ENCODE measurements around the gene TCOF1.

Gene TCOF1

GRCh38 chr5:150349681-150350275 lies 7.7 kb upstream of the TCOF1 start:
- H3K9me3 ChIP-seq (ENCODE audit: control insufficient read depth, insufficient read depth, low read length), result no peaks in the 10 kb centered on the region
- no peaks in the 10 kb centered on the region for H3K27me3 ChIP-seq (ENCODE audit: control insufficient read depth, insufficient read depth, low read length)
- H3K4me3 ChIP-seq (ENCODE audit: low read length), result no peak overlapping the region
- peaks cover 1% of the 10 kb centered on the region; the same call in 1 of the 2 replicates for H3K4me1 ChIP-seq (ENCODE audit: control insufficient read depth, insufficient read depth, low read length)
- no CpG with 5 or more reads among the region's 6 CpGs for WGBS (ENCODE audit: insufficient coverage, insufficient read length)
- no peak overlapping the region for H3K27ac ChIP-seq (ENCODE audit: low read length)
- DNase-seq (ENCODE audit: low read depth, low spot score), result no peak
- H3K36me3 ChIP-seq (ENCODE audit: control insufficient read depth, insufficient read depth, low read length), result no peaks in the 10 kb centered on the region

GRCh38 chr5:150350524-150351344 lies 6.8 kb upstream of the TCOF1 start:
- WGBS (ENCODE audit: insufficient coverage, insufficient read length), result no CpG with 5 or more reads among the region's 7 CpGs
- H3K36me3 ChIP-seq (ENCODE audit: control insufficient read depth, insufficient read depth, low read length), result no peaks in the 10 kb centered on the region
- H3K9me3 ChIP-seq (ENCODE audit: control insufficient read depth, insufficient read depth, low read length), result no peaks in the 10 kb centered on the region
- peaks cover 1% of the 10 kb centered on the region; the same call in 1 of the 2 replicates for H3K4me1 ChIP-seq (ENCODE audit: control insufficient read depth, insufficient read depth, low read length)
- no peak overlapping the region for H3K4me3 ChIP-seq (ENCODE audit: low read length)
- peak; percentile 73 for DNase-seq (ENCODE audit: low read depth, low spot score)
- no peak overlapping the region for H3K27ac ChIP-seq (ENCODE audit: low read length)
- H3K27me3 ChIP-seq (ENCODE audit: control insufficient read depth, insufficient read depth, low read length), result no peaks in the 10 kb centered on the region

- Histone ChIP-seq H3K27me3 (ENCODE audit: control insufficient read depth, insufficient read depth, low read length) (no peaks in the 10 kb centered on the region), H3K36me3 (ENCODE audit: control insufficient read depth, insufficient read depth, low read length) (no peaks in the 10 kb centered on the region), H3K27ac (ENCODE audit: low read length) (no peak overlapping the region), H3K4me3 (ENCODE audit: low read length) (no peak overlapping the region), H3K4me1 (ENCODE audit: control insufficient read depth, insufficient read depth, low read length) (peaks cover 1% of the 10 kb centered on the region; the same call in 1 of the 2 replicates), H3K9me3 (ENCODE audit: control insufficient read depth, insufficient read depth, low read length) (no peaks in the 10 kb centered on the region)
- no peak for DNase-seq (ENCODE audit: low read depth, low spot score)
- WGBS (ENCODE audit: insufficient coverage, insufficient read length), result no CpG with 5 or more reads among the region's 6 CpGs
Measured at GRCh38 chr5:150352244-150353031, 5.1 kb upstream of the TCOF1 start.

- no peaks in the 10 kb centered on the region for H3K9me3 ChIP-seq (ENCODE audit: control insufficient read depth, insufficient read depth, low read length)
- DNase-seq (ENCODE audit: low read depth, low spot score), result no peak
- H3K27me3 ChIP-seq (ENCODE audit: control insufficient read depth, insufficient read depth, low read length), result no peaks in the 10 kb centered on the region
- H3K36me3 ChIP-seq (ENCODE audit: control insufficient read depth, insufficient read depth, low read length), result no peaks in the 10 kb centered on the region
- peaks cover 1% of the 10 kb centered on the region; the same call in 1 of the 2 replicates for H3K4me1 ChIP-seq (ENCODE audit: control insufficient read depth, insufficient read depth, low read length)
- no peak overlapping the region for H3K27ac ChIP-seq (ENCODE audit: low read length)
- no CpG with 5 or more reads among the region's 3 CpGs for WGBS (ENCODE audit: insufficient coverage, insufficient read length)
- H3K4me3 ChIP-seq (ENCODE audit: low read length), result no peak overlapping the region
Measured at GRCh38 chr5:150353032-150353675, 4.3 kb upstream of the TCOF1 start.

- Histone ChIP-seq H3K36me3 (ENCODE audit: control insufficient read depth, insufficient read depth, low read length) (peaks cover 10% of the 10 kb centered on the region; the same call in 1 of the 2 replicates), H3K4me3 (ENCODE audit: low read length) (no peak overlapping the region), H3K27me3 (ENCODE audit: control insufficient read depth, insufficient read depth, low read length) (no peaks in the 10 kb centered on the region), H3K9me3 (ENCODE audit: control insufficient read depth, insufficient read depth, low read length) (no peaks in the 10 kb centered on the region), H3K4me1 (ENCODE audit: control insufficient read depth, insufficient read depth, low read length) (no peaks in the 10 kb centered on the region), H3K27ac (ENCODE audit: low read length) (no peak overlapping the region)
- no peak for DNase-seq (ENCODE audit: low read depth, low spot score)
- WGBS (ENCODE audit: insufficient coverage, insufficient read length), result no CpG with 5 or more reads among the region's 2 CpGs
Measured at GRCh38 chr5:150355791-150356190, 1.7 kb upstream of the TCOF1 start.

- DNase-seq (ENCODE audit: low read depth, low spot score), result no peak
- H3K9me3 ChIP-seq (ENCODE audit: control insufficient read depth, insufficient read depth, low read length), result no peaks in the 10 kb centered on the region
- peaks cover 16% of the 10 kb centered on the region; the same call in 1 of the 2 replicates for H3K36me3 ChIP-seq (ENCODE audit: control insufficient read depth, insufficient read depth, low read length)
- no peaks in the 10 kb centered on the region for H3K4me1 ChIP-seq (ENCODE audit: control insufficient read depth, insufficient read depth, low read length)
- H3K27ac ChIP-seq (ENCODE audit: low read length), result no peak overlapping the region
- WGBS (ENCODE audit: insufficient coverage, insufficient read length), result no CpG with 5 or more reads among the region's 10 CpGs
- peak overlapping the region; percentile 2; the same call in 1 of the 2 replicates for H3K4me3 ChIP-seq (ENCODE audit: low read length)
- H3K27me3 ChIP-seq (ENCODE audit: control insufficient read depth, insufficient read depth, low read length), result no peaks in the 10 kb centered on the region
Measured at GRCh38 chr5:150356575-150357294, 762 bp upstream of the TCOF1 start.

GRCh38 chr5:150358261-150359095 lies 981 bp downstream of the TCOF1 start:
- H3K4me3 ChIP-seq (ENCODE audit: low read length), result peak overlapping the region; percentile 76
- no CpG with 5 or more reads among the region's 23 CpGs for WGBS (ENCODE audit: insufficient coverage, insufficient read length)
- H3K27me3 ChIP-seq (ENCODE audit: control insufficient read depth, insufficient read depth, low read length), result no peaks in the 10 kb centered on the region
- H3K36me3 ChIP-seq (ENCODE audit: control insufficient read depth, insufficient read depth, low read length), result peaks cover 29% of the 10 kb centered on the region; the same call in 1 of the 2 replicates
- no peaks in the 10 kb centered on the region for H3K9me3 ChIP-seq (ENCODE audit: control insufficient read depth, insufficient read depth, low read length)
- H3K27ac ChIP-seq (ENCODE audit: low read length), result no peak overlapping the region
- H3K4me1 ChIP-seq (ENCODE audit: control insufficient read depth, insufficient read depth, low read length), result no peaks in the 10 kb centered on the region
- no peak for DNase-seq (ENCODE audit: low read depth, low spot score)

GRCh38 chr5:150361301-150361700 lies 3.8 kb downstream of the TCOF1 start:
- no peak overlapping the region for H3K27ac ChIP-seq (ENCODE audit: low read length)
- H3K9me3 ChIP-seq (ENCODE audit: control insufficient read depth, insufficient read depth, low read length), result no peaks in the 10 kb centered on the region
- H3K4me1 ChIP-seq (ENCODE audit: control insufficient read depth, insufficient read depth, low read length), result no peaks in the 10 kb centered on the region
- no peak overlapping the region for H3K4me3 ChIP-seq (ENCODE audit: low read length)
- no CpG with 5 or more reads among the region's 1 CpG for WGBS (ENCODE audit: insufficient coverage, insufficient read length)
- H3K36me3 ChIP-seq (ENCODE audit: control insufficient read depth, insufficient read depth, low read length), result peaks cover 48% of the 10 kb centered on the region; the same call in 1 of the 2 replicates
- H3K27me3 ChIP-seq (ENCODE audit: control insufficient read depth, insufficient read depth, low read length), result no peaks in the 10 kb centered on the region
- DNase-seq (ENCODE audit: low read depth, low spot score), result no peak

GRCh38 chr5:150363185-150363584 lies 5.7 kb downstream of the TCOF1 start:
- Histone ChIP-seq H3K4me3 (ENCODE audit: low read length) (no peak overlapping the region), H3K27ac (ENCODE audit: low read length) (no peak overlapping the region), H3K4me1 (ENCODE audit: control insufficient read depth, insufficient read depth, low read length) (no peaks in the 10 kb centered on the region), H3K36me3 (ENCODE audit: control insufficient read depth, insufficient read depth, low read length) (peaks cover 59% of the 10 kb centered on the region), H3K9me3 (ENCODE audit: control insufficient read depth, insufficient read depth, low read length) (no peaks in the 10 kb centered on the region), H3K27me3 (ENCODE audit: control insufficient read depth, insufficient read depth, low read length) (no peaks in the 10 kb centered on the region)
- WGBS (ENCODE audit: insufficient coverage, insufficient read length), result no CpG with 5 or more reads among the region's 2 CpGs
- no peak for DNase-seq (ENCODE audit: low read depth, low spot score)
